Colon (tissue), 2 donors: ENCODE measurements around the gene KRTCAP2.
"Not testable (repeated sequence)": the region's sequence is repeated elsewhere in the genome, so short reads cannot be mapped to it uniquely, and the experiment has no call there.

ENCODE experiments used
- FAIRE-seq: peaks from 2 replicates; lab custom pipeline; 2012; peaks lifted over from hg19 to GRCh38; lab: Jason Lieb, UNC
- donor health status: control.
- donor health status: control.

The KRTCAP2 gene

GRCh38 chr1:155199792-155200191 lies 26.7 kb upstream of the KRTCAP2 start:
- FAIRE-seq: no peak

GRCh38 chr1:155198547-155198906 lies 25.4 kb upstream of the KRTCAP2 start:
- FAIRE-seq: no peak

GRCh38 chr1:155197901-155198546 lies 24.9 kb upstream of the KRTCAP2 start:
- FAIRE-seq: no peak

GRCh38 chr1:155196893-155197638 lies 24.0 kb upstream of the KRTCAP2 start:
- FAIRE-seq: no peak

- no peak for FAIRE-seq
These were observed 23.2 kb upstream of the KRTCAP2 start for GRCh38 chr1:155196103-155196892.

- no peak for FAIRE-seq
These were observed 22.3 kb upstream of the KRTCAP2 start for GRCh38 chr1:155195201-155196102.

- not testable (repeated sequence) for FAIRE-seq
These were observed 20.8 kb upstream of the KRTCAP2 start for GRCh38 chr1:155193991-155194240.

- no peak for FAIRE-seq
These were observed 20.3 kb upstream of the KRTCAP2 start for GRCh38 chr1:155193275-155193990.

- FAIRE-seq: no peak
These were observed 19.5 kb upstream of the KRTCAP2 start for GRCh38 chr1:155192346-155193274.

- FAIRE-seq: no peak
These were observed 18.8 kb upstream of the KRTCAP2 start for GRCh38 chr1:155191904-155192303.

- not testable (repeated sequence) for FAIRE-seq
These were observed 16.8 kb upstream of the KRTCAP2 start for GRCh38 chr1:155189926-155190325.

GRCh38 chr1:155188268-155188667 lies 15.2 kb upstream of the KRTCAP2 start:
- no peak for FAIRE-seq

GRCh38 chr1:155187456-155187891 lies 14.4 kb upstream of the KRTCAP2 start:
- FAIRE-seq: no peak

- FAIRE-seq: no peak
These were observed 13.8 kb upstream of the KRTCAP2 start for GRCh38 chr1:155186794-155187455.

GRCh38 chr1:155186067-155186793 lies 13.1 kb upstream of the KRTCAP2 start:
- no peak for FAIRE-seq

GRCh38 chr1:155185783-155186066 lies 12.6 kb upstream of the KRTCAP2 start:
- FAIRE-seq: no peak

- FAIRE-seq: no peak
These were observed 12.0 kb upstream of the KRTCAP2 start for GRCh38 chr1:155184835-155185782.

GRCh38 chr1:155184351-155184811 lies 11.3 kb upstream of the KRTCAP2 start:
- FAIRE-seq: no peak
